ENCODE results near the gene CAPRIN1.

GRCh38 chr11:34034053-34034452 is 17.5 kb upstream of the CAPRIN1 start:
- TF ChIP-seq CTCF (IDR thresholded peaks at IDR 0.05): no peak
- TF ChIP-seq POLR2A (IDR thresholded peaks at IDR 0.05): no peak
